CD4-positive, alpha-beta T cell treated with Interferon gamma for 1 hour (primary cell): ENCODE data around the gene PMPCA.
"Not testable (repeated sequence)": the region's sequence is repeated elsewhere in the genome, so short reads cannot be mapped to it uniquely, and the experiment has no call there.

Experiments
- DNase-seq: peaks from one replicate; pipeline ENCODE4 v3.0.0-alpha.2; 2020

The PMPCA gene

GRCh38 chr9:136418182-136419091, 8.0 kb downstream of the PMPCA start:
- no peak for DNase-seq

- no peak for DNase-seq
Measured at GRCh38 chr9:136419092-136419420, 8.6 kb downstream of the PMPCA start.

- DNase-seq: no peak
Measured at GRCh38 chr9:136421791-136422190, 11.3 kb downstream of the PMPCA start.

- DNase-seq: no peak
Measured at GRCh38 chr9:136422876-136423275, 12.4 kb downstream of the PMPCA start.

GRCh38 chr9:136423432-136424146, 13.1 kb downstream of the PMPCA start:
- no peak for DNase-seq

GRCh38 chr9:136424750-136425362, 14.4 kb downstream of the PMPCA start:
- DNase-seq: no peak

- DNase-seq: not testable (repeated sequence)
Measured at GRCh38 chr9:136425367-136425766, 14.9 kb downstream of the PMPCA start.

GRCh38 chr9:136426787-136427186, 16.3 kb downstream of the PMPCA start:
- DNase-seq: no peak

GRCh38 chr9:136429075-136429628, 18.7 kb downstream of the PMPCA start:
- DNase-seq: no peak

GRCh38 chr9:136429683-136430491, 19.4 kb downstream of the PMPCA start:
- DNase-seq: no peak

GRCh38 chr9:136430588-136431234, 20.3 kb downstream of the PMPCA start:
- no peak for DNase-seq

- DNase-seq: no peak
Measured at GRCh38 chr9:136431782-136432350, 21.4 kb downstream of the PMPCA start.

GRCh38 chr9:136432591-136432990, 22.1 kb downstream of the PMPCA start:
- DNase-seq: no peak

GRCh38 chr9:136433043-136433715, 22.7 kb downstream of the PMPCA start:
- no peak for DNase-seq

GRCh38 chr9:136433849-136434579, 23.6 kb downstream of the PMPCA start:
- DNase-seq: no peak

- DNase-seq: no peak
Measured at GRCh38 chr9:136434580-136435169, 24.2 kb downstream of the PMPCA start.

- DNase-seq: no peak
Measured at GRCh38 chr9:136436055-136436634, 25.7 kb downstream of the PMPCA start.

GRCh38 chr9:136437430-136437829, 27.0 kb downstream of the PMPCA start:
- DNase-seq: no peak

- no peak for DNase-seq
Measured at GRCh38 chr9:136437839-136438547, 27.5 kb downstream of the PMPCA start.
